SU-DHL-6 (cell line): ENCODE data around the gene DOK7.

Source experiments
- CTCF ChIP-seq: fragments of 200-600 bp; sonication (generic); IDR thresholded peaks from one replicate; pipeline ENCODE4 v1.5.1; 2017; ENCODE audit warnings: antibody characterized with exemption, mild to moderate bottlenecking, low read length, moderate library complexity; ENCODE audit not compliant: insufficient read depth, poor library complexity, severe bottlenecking
- EZH2phosphoT487 ChIP-seq: fragments of 200-600 bp; sonication (generic), shearing (Covaris generic); conservative IDR thresholded peaks from 2 replicates; pipeline ENCODE4 v1.6.1; 2018; ENCODE audit warnings: mild to moderate bottlenecking, antibody characterized with exemption, low read length, moderate library complexity, mixed read lengths

GRCh38 chr4:3487861-3488260, 24.8 kb downstream of the DOK7 start:
- TF ChIP-seq CTCF, result no peak
- TF ChIP-seq EZH2phosphoT487, result no peak
